Endothelial cell of umbilical vein (primary cell): ENCODE data around the gene CYP2F1. TPM values are rescaled to one million over a fixed set of nuclear protein-coding genes. Genes with fewer than 3 reads are reported as not detected.
A peak's percentile ranks its signal among the peaks of the same experiment; 100 is the strongest.
"Not testable (repeated sequence)": the region's sequence is repeated elsewhere in the genome, so short reads cannot be mapped to it uniquely, and the experiment has no call there.

Source experiments
- BruUV-seq: library from RNA; stranded (reverse); fragments of 400-500 nt; replicated peaks from 2 replicates; lab custom pipeline; 2021; lab: Mats Ljungman, UMichigan
- CTCF ChIA-PET: fragments of 300-600, 350-600 bp; sonication (Branson Sonifier 250); formaldehyde crosslinking; loops from one replicate; lab custom pipeline; 2021; ENCODE audit warnings: antibody characterized with exemption, inconsistent platforms; lab: Charles Lee
- POLR2A ChIA-PET: fragments of 300-600, 350-600 bp; sonication (Branson Sonifier 250); formaldehyde crosslinking; loops from one replicate; lab custom pipeline; 2021; ENCODE audit warnings: antibody characterized with exemption, inconsistent platforms; lab: Charles Lee
- DNase-seq: peaks from one replicate; pipeline ENCODE4 v3.0.0-alpha.2; 2011; ENCODE audit warnings: low read depth, low spot score
- FAIRE-seq: peaks from 2 replicates; lab custom pipeline; 2011; peaks lifted over from hg19 to GRCh38; lab: Jason Lieb, UNC
- H2AFZ ChIP-seq: 2 replicates; pipeline ENCODE4 v1.6.0; 2012; ENCODE audit warnings: low read depth, low read length, control low read depth, inconsistent platforms
- H3K27ac ChIP-seq: 2 replicates; pipeline ENCODE4 v1.5.1; 2011; ENCODE audit warnings: low read depth, mild to moderate bottlenecking, control low read depth, low read length, moderate library complexity; ENCODE audit not compliant: insufficient read depth
- H3K27me3 ChIP-seq, 2 experiments: 2 replicates each; pipeline versions ENCODE4 v1.6.0 to v1.6.1; 2011; ENCODE audit warnings: low read length in 2 of 2, mixed read lengths in 1 of 2; ENCODE audit not compliant: control insufficient read depth in 2 of 2, insufficient read depth in 2 of 2
- H3K36me3 ChIP-seq, 2 experiments: 2 replicates in 1 of 2; 3 replicates in 1 of 2; pipeline ENCODE4 v1.5.1; 2011; ENCODE audit warnings: low read length in 2 of 2, mild to moderate bottlenecking in 1 of 2, moderate library complexity in 1 of 2; ENCODE audit not compliant: control insufficient read depth in 2 of 2, insufficient read depth in 2 of 2; ENCODE audit errors: extremely low read depth in 1 of 2
- H3K4me1 ChIP-seq: 3 replicates; pipeline ENCODE4 v1.5.1; 2011; ENCODE audit warnings: mild to moderate bottlenecking, low read length; ENCODE audit not compliant: control insufficient read depth, insufficient read depth; ENCODE audit errors: extremely low read depth
- H3K4me2 ChIP-seq: 2 replicates; pipeline ENCODE4 v1.6.1; 2011; ENCODE audit warnings: low read length, control low read depth, mixed read lengths; ENCODE audit not compliant: insufficient read depth
- H3K4me3 ChIP-seq, 3 experiments: fragments of 200-600 bp in 1 of 3; sonication (generic), shearing (Covaris generic) in 1 of 3; replicated peaks in 1 of 3; 2 replicates each; pipeline ENCODE4 v1.5.1; 2011 to 2016; ENCODE audit warnings: control low read depth in 3 of 3, low read length in 3 of 3, mild to moderate bottlenecking in 2 of 3, inconsistent platforms in 1 of 3, low read depth in 1 of 3, moderate library complexity in 1 of 3; ENCODE audit not compliant: insufficient read depth in 1 of 3
- H3K79me2 ChIP-seq: 2 replicates; pipeline ENCODE4 v1.6.0; 2012; ENCODE audit warnings: low read length, inconsistent platforms; ENCODE audit not compliant: control insufficient read depth, insufficient read depth
- H3K9ac ChIP-seq: replicated peaks from 2 replicates; pipeline ENCODE3; 2011; ENCODE audit warnings: low read length, control low read depth; ENCODE audit not compliant: insufficient read depth; ENCODE audit errors: extremely low read depth
- H3K9me1 ChIP-seq: replicated peaks from 3 replicates; pipeline ENCODE4 v1.6.0; 2011; ENCODE audit warnings: mild to moderate bottlenecking, low read length; ENCODE audit not compliant: control insufficient read depth, insufficient read depth; ENCODE audit errors: extremely low read depth
- H3K9me3 ChIP-seq: replicated peaks from 2 replicates; pipeline ENCODE4 v1.5.1; 2012; ENCODE audit warnings: low read length, inconsistent platforms; ENCODE audit not compliant: control insufficient read depth, insufficient read depth
- H4K20me1 ChIP-seq: replicated peaks from 2 replicates; pipeline ENCODE3; 2011; ENCODE audit warnings: mild to moderate bottlenecking, low read length; ENCODE audit not compliant: control insufficient read depth, insufficient read depth; ENCODE audit errors: extremely low read depth
- CTCF ChIP-seq, 2 donors: IDR thresholded peaks; 1 replicate in 1 of 2; 2 replicates in 1 of 2; pipeline ENCODE4 v1.5.1; 2011; ENCODE audit warnings: low read length in 2 of 2, mild to moderate bottlenecking in 2 of 2, moderate library complexity in 2 of 2, control low read depth in 1 of 2, inconsistent platforms in 1 of 2, low read depth in 1 of 2; ENCODE audit not compliant: insufficient read depth in 1 of 2; ENCODE audit errors: extremely low read depth in 1 of 2
- EZH2 ChIP-seq: IDR thresholded peaks from 2 replicates; pipeline ENCODE4 v1.6.1; 2012; ENCODE audit warnings: borderline replicate concordance, low read depth, mild to moderate bottlenecking, moderate library complexity, low read length, inconsistent platforms; ENCODE audit not compliant: severe bottlenecking
- FOS ChIP-seq: IDR thresholded peaks from 2 replicates; pipeline ENCODE4 v1.6.1; 2011; ENCODE audit warnings: mild to moderate bottlenecking, low read length, moderate library complexity, borderline replicate concordance; ENCODE audit not compliant: insufficient read depth
- GATA2 ChIP-seq: IDR thresholded peaks from 2 replicates; pipeline ENCODE4 v1.7.0; 2011; ENCODE audit warnings: low read depth, mild to moderate bottlenecking, moderate library complexity, mixed read lengths, low read length; ENCODE audit not compliant: insufficient read length, insufficient read depth
- JUN ChIP-seq: IDR thresholded peaks from 2 replicates; pipeline ENCODE4 v1.6.1; 2011; ENCODE audit warnings: borderline replicate concordance, low read depth; ENCODE audit not compliant: insufficient read length, insufficient read depth
- MYC ChIP-seq: IDR thresholded peaks from one replicate; pipeline ENCODE4 v1.6.1; 2011; ENCODE audit warnings: mild to moderate bottlenecking, low read depth, low read length
- POLR2A ChIP-seq: IDR thresholded peaks from 2 replicates; pipeline ENCODE4 v1.6.1; 2012; ENCODE audit warnings: low read depth, mild to moderate bottlenecking, control low read depth, low read length
- POLR2AphosphoS5 ChIP-seq: IDR thresholded peaks from 2 replicates; pipeline ENCODE4 v1.6.1; 2012; ENCODE audit warnings: low read depth, mild to moderate bottlenecking, control low read depth, low read length, moderate library complexity; ENCODE audit not compliant: insufficient read depth
- dilution Hi-C: fragments of 300-500 bp; cut with MboI; formaldehyde crosslinking; loops from one replicate; pipeline ENCODE4 v1.15.0; 2019; ENCODE audit warnings: low sequenced_read_pairs; ENCODE audit not compliant: extremely low pct_ligation_motif_present
- intact Hi-C: fragments of 100-400 bp; cut with micrococcal nuclease; formaldehyde crosslinking; loops from one replicate; pipeline ENCODE4 v1.10.0; 2022
- polyA plus RNA-seq, 4 experiments: library from polyadenylated mRNA; depleted of rRNA in 3 of 4; stranded (reverse) in 3 of 4; unstranded in 1 of 4; fragments of >200 nt; gene quantifications; 2 replicates each; pipeline versions ENCODE4 v1.2.1 to v1.2.3, GENCODE V29; 2011 to 2012; ENCODE audit warnings: missing spikeins in 1 of 4
- total RNA-seq: library from RNA; stranded (reverse); gene quantifications from 2 replicates; pipeline ENCODE4 v1.2.3, GENCODE V29; 2021
- TF ChIP-seq, protein P1 (sequence below): IDR thresholded peaks from 2 replicates; pipeline ENCODE4 v1.6.1; 2011; ENCODE audit not compliant: insufficient read depth, insufficient read length

Gene CYP2F1
- total and polyA plus RNA-seq, 2 donors (not counting 3 experiments of a cell fraction or from before 2014, with no cell fraction given), result not detected

DNA sequence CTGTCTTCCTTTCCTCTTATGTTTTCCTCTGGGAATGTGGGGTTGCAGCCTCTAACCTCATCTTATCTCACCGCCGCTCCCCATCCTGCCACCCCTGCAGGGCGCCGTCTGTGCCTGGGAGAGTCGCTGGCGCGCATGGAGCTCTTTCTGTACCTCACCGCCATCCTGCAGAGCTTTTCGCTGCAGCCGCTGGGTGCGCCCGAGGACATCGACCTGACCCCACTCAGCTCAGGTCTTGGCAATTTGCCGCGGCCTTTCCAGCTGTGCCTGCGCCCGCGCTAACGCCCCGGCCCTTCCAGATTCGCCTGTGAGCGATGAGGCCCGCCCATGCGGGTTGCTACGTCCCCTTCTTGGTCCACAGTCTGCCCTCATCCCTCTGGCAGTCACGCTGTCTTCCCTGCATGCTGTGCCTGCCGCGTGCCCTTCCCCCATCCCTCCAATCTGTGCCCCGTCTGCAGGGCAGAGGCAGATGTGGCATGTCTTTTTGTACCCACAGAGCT lies 13.6 kb downstream of the CYP2F1 start:
- FAIRE-seq, H3K4me1 ChIP-seq, POLR2A ChIA-PET, H3K27ac ChIP-seq, H3K79me2 ChIP-seq, H3K36me3 ChIP-seq, H2AFZ ChIP-seq, BruUV-seq, H3K4me3 ChIP-seq, H3K4me2 ChIP-seq, H3K9me3 ChIP-seq, H4K20me1 ChIP-seq, H3K9me1 ChIP-seq, H3K27me3 ChIP-seq, dilution Hi-C loops, H3K9ac ChIP-seq: not testable (repeated sequence)
- CTCF ChIA-PET, result interaction anchor here (1.3 to 2.6 kb wide), 3 partner anchors 12 to 17 kb away, joined by 3 to 31 read pairs (median 13); no protein-coding TSS in a partner anchor
- peak; percentile 28 to 41 for TF ChIP-seq CTCF (IDR thresholded peaks at IDR 0.05; ENCODE audit: extremely low read depth in 1 of 2, insufficient read depth in 1 of 2, low read depth in 1 of 2, low read length in 2 of 2)
- DNase-seq, result peak; percentile 21
- intact Hi-C loops, result loop anchor here (5.0 kb wide), 2 partner anchors 179 to 311 kb away; no protein-coding TSS in a partner anchor

DNA sequence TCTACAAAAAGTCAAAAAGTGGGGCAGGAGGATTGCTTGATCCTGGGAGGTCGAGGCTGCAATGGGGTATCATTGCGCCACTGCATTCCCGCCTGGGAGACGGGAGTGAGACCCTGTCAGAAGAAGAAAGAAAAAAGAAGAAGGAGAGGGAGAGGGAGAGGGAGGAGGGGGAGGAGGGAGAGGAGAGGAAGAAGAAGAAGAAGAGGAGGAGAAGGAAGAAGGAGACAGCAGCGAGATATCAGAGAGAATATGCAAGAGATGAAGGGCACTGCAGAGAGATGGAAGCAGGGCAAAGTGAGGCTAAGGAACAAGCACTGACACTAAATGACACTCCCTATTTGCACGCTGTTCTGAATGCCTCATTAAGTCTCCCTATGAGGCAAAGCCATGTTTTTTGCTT lies 14.5 kb downstream of the CYP2F1 start:
- DNase-seq (no peak), FAIRE-seq (no peak)
- TF ChIP-seq POLR2AphosphoS5 (no peak), CTCF (IDR thresholded peaks at IDR 0.05; ENCODE audit: extremely low read depth in 1 of 2, insufficient read depth in 1 of 2, low read depth in 1 of 2, low read length in 2 of 2) (no peak), POLR2A (no peak), GATA2 (no peak), MYC (no peak), JUN (no peak), EZH2 (no peak), FOS (no peak)
- TF ChIP-seq, protein P1, sequence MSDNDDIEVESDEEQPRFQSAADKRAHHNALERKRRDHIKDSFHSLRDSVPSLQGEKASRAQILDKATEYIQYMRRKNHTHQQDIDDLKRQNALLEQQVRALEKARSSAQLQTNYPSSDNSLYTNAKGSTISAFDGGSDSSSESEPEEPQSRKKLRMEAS, result no peak
- Histone ChIP-seq H3K36me3 (no peaks in the 10 kb centered on the region), H3K9me3 (no peaks in the 10 kb centered on the region), H4K20me1 (no peaks in the 10 kb centered on the region), H3K79me2 (no peaks in the 10 kb centered on the region), H3K27me3 (peaks cover 0 to 7% of the 10 kb centered on the region in 2 experiments), H3K9ac (no peak overlapping the region), H3K4me2 (no peak overlapping the region), H3K9me1 (no peaks in the 10 kb centered on the region), H3K27ac (no peak overlapping the region), H3K4me3 (no peak overlapping the region), H2AFZ (no peak overlapping the region), H3K4me1 (no peaks in the 10 kb centered on the region)
- ChIA-PET CTCF (interaction anchor here (1.8 kb wide), 1 partner anchor 16 kb away, joined by 10 read pairs; no protein-coding TSS in a partner anchor), POLR2A (no interaction called here)
- intact Hi-C loops (loop anchor here (5.0 kb wide), 2 partner anchors 179 to 311 kb away; no protein-coding TSS in a partner anchor), dilution Hi-C loops (no loop called here)
- no TSS peak for BruUV-seq
